PC-3 (cell line): ENCODE measurements around the gene SLC7A10. TPM values are rescaled to one million over a fixed set of nuclear protein-coding genes. Genes with fewer than 3 reads are reported as not detected.

Source experiments
- ATAC-seq: fragments of 200-7000 bp; cut with Tn5 transposase; 2 replicates; pipeline ENCODE4 v1.9.1; 2020; ENCODE audit warnings: mild to moderate bottlenecking, moderate library complexity
- BruUV-seq: library from RNA; stranded (reverse); fragments of 400-500 nt; replicated peaks from 2 replicates; lab custom pipeline; 2021; lab: Mats Ljungman, UMichigan
- CTCF ChIA-PET: fragments of 300-600 bp; sonication (Branson Sonifier 250); formaldehyde crosslinking; loops from one replicate; lab custom pipeline; 2022; ENCODE audit warnings: antibody characterized with exemption; lab: Charles Lee
- POLR2A ChIA-PET: fragments of 300-600 bp; sonication (Branson Sonifier 250); formaldehyde crosslinking; loops from one replicate; lab custom pipeline; 2022; ENCODE audit warnings: antibody characterized with exemption; ENCODE audit not compliant: unreplicated experiment; lab: Charles Lee
- DNase-seq: peaks from one replicate; pipeline ENCODE4 v3.0.0-alpha.2; 2015
- H2AFZ ChIP-seq: fragments of 300-600 bp; sonication (generic); 2 replicates; pipeline ENCODE4 v1.6.0; 2016; ENCODE audit warnings: antibody characterized with exemption, low read length
- H3F3A ChIP-seq: fragments of 300-600 bp; sonication (generic); one replicate; pipeline ENCODE4 v1.6.0; 2017; ENCODE audit warnings: antibody characterized with exemption, low read length, control low read depth, mild to moderate bottlenecking; ENCODE audit not compliant: unreplicated experiment
- H3K27ac ChIP-seq: fragments of 300-600 bp; sonication (generic); 2 replicates; pipeline ENCODE4 v1.5.1; 2016; ENCODE audit warnings: mild to moderate bottlenecking, low read length
- H3K27me3 ChIP-seq: fragments of 300-600 bp; sonication (generic); 2 replicates; pipeline ENCODE4 v1.6.1; 2016; ENCODE audit warnings: low read length, mixed read lengths
- H3K36me3 ChIP-seq: fragments of 300-600 bp; sonication (generic); 2 replicates; pipeline ENCODE4 v1.6.1; 2016; ENCODE audit warnings: low read depth, mixed run types, low read length, mixed read lengths
- H3K4me1 ChIP-seq: fragments of 300-600 bp; sonication (generic); 2 replicates; pipeline ENCODE4 v1.5.1; 2016; ENCODE audit warnings: low read length; ENCODE audit not compliant: insufficient read depth
- H3K4me2 ChIP-seq: fragments of 300-600 bp; sonication (generic); 2 replicates; pipeline ENCODE4 v1.6.0; 2016; ENCODE audit warnings: low read length
- H3K4me3 ChIP-seq: fragments of 300-600 bp; sonication (generic); 2 replicates; pipeline ENCODE4 v1.5.1; 2016; ENCODE audit warnings: mild to moderate bottlenecking, low read length, mixed read lengths
- H3K79me2 ChIP-seq: fragments of 300-600 bp; sonication (generic); 2 replicates; pipeline ENCODE4 v1.6.1; 2017; ENCODE audit warnings: low read length, mixed read lengths
- H3K9ac ChIP-seq: fragments of 300-600 bp; sonication (generic); 2 replicates; pipeline ENCODE4 v1.6.0; 2016; ENCODE audit warnings: mild to moderate bottlenecking, low read length
- H3K9me2 ChIP-seq: fragments of 300-600 bp; sonication (generic); replicated peaks from 2 replicates; pipeline ENCODE4 v1.6.1; 2016; ENCODE audit warnings: mixed run types, low read length, mixed read lengths
- H3K9me3 ChIP-seq: fragments of 300-600 bp; sonication (generic); 2 replicates; pipeline ENCODE4 v1.6.1; 2016; ENCODE audit warnings: low read length, mixed read lengths
- H4K20me1 ChIP-seq: fragments of 300-600 bp; sonication (generic); 2 replicates; pipeline ENCODE4 v1.6.1; 2016; ENCODE audit warnings: low read length, mixed read lengths
- CTCF ChIP-seq: fragments of 300-600 bp; sonication (generic); conservative IDR thresholded peaks from 2 replicates; pipeline ENCODE4 v1.5.1; 2017; ENCODE audit warnings: antibody characterized with exemption, low read depth, mild to moderate bottlenecking, low read length
- EZH2 ChIP-seq: fragments of 300-600 bp; sonication (generic); IDR thresholded peaks from one replicate; pipeline ENCODE4 v1.6.1; 2017; ENCODE audit warnings: antibody characterized with exemption, mild to moderate bottlenecking, low read length; ENCODE audit not compliant: unreplicated experiment
- EZH2phosphoT487 ChIP-seq: fragments of 300-600 bp; sonication (generic); IDR thresholded peaks from 2 replicates; pipeline ENCODE4 v1.6.1; 2018; ENCODE audit warnings: mild to moderate bottlenecking, antibody characterized with exemption, low read length, borderline replicate concordance
- intact Hi-C: fragments of 100-400 bp; cut with micrococcal nuclease; formaldehyde crosslinking; loops from 2 replicates; pipeline ENCODE4 v1.9.0; 2023
- total RNA-seq: library from RNA; depleted of rRNA; stranded (reverse); fragments of >200 nt; gene quantifications from 2 replicates; pipeline ENCODE4 v1.2.3, GENCODE V29; 2014

The SLC7A10 gene
- total RNA-seq, 1 experiment from 2014 or later = not detected

- no peak for DNase-seq
- Histone ChIP-seq H3K79me2 (no peaks in the 10 kb centered on the region), H3K27ac (no peak overlapping the region), H3F3A (no peaks in the 10 kb centered on the region), H3K4me1 (no peaks in the 10 kb centered on the region), H3K27me3 (no peaks in the 10 kb centered on the region), H3K9me3 (no peaks in the 10 kb centered on the region), H4K20me1 (no peaks in the 10 kb centered on the region), H3K9ac (no peak overlapping the region), H3K36me3 (no peaks in the 10 kb centered on the region), H2AFZ (no peak overlapping the region), H3K4me2 (no peak overlapping the region), H3K4me3 (no peak overlapping the region), H3K9me2 (no peaks in the 10 kb centered on the region)
- CTCF ChIA-PET = no interaction called here
- BruUV-seq = no TSS peak
- POLR2A ChIA-PET = no interaction called here
- intact Hi-C loops = no loop called here
- ATAC-seq = no peak
- no peak for TF ChIP-seq CTCF
- TF ChIP-seq EZH2 = no peak
- TF ChIP-seq EZH2phosphoT487 = no peak
Observed at GRCh38 chr19:33233056-33233873, 7.6 kb upstream of the SLC7A10 start.

GRCh38 chr19:33232656-33233055 lies 7.0 kb upstream of the SLC7A10 start:
- Histone ChIP-seq H3K27ac (no peak overlapping the region), H3K4me1 (no peaks in the 10 kb centered on the region), H2AFZ (no peak overlapping the region), H3K9me2 (no peaks in the 10 kb centered on the region), H3F3A (no peaks in the 10 kb centered on the region), H3K36me3 (no peaks in the 10 kb centered on the region), H3K79me2 (no peaks in the 10 kb centered on the region), H3K4me2 (no peak overlapping the region), H3K9ac (no peak overlapping the region), H4K20me1 (no peaks in the 10 kb centered on the region), H3K27me3 (peaks cover 3% of the 10 kb centered on the region; the same call in 1 of the 2 replicates), H3K9me3 (0 out of 2 replicates have a peak, but pooled peaks cover 2% of the 10 kb centered on the region), H3K4me3 (no peak overlapping the region)
- CTCF ChIA-PET = no interaction called here
- ATAC-seq (no peak), DNase-seq (no peak)
- POLR2A ChIA-PET = no interaction called here
- TF ChIP-seq EZH2phosphoT487 = no peak
- TF ChIP-seq CTCF = no peak
- no peak for TF ChIP-seq EZH2
- no TSS peak for BruUV-seq
- intact Hi-C loops = no loop called here

- no peak overlapping the region for H3K9ac ChIP-seq
- CTCF ChIA-PET = no interaction called here
- POLR2A ChIA-PET = no interaction called here
- no peak overlapping the region for H3K27ac ChIP-seq
- no peak overlapping the region for H3K4me3 ChIP-seq
- no peaks in the 10 kb centered on the region for H3K9me2 ChIP-seq
- intact Hi-C loops = no loop called here
- no peaks in the 10 kb centered on the region for H3K79me2 ChIP-seq
- no peak overlapping the region for H3K4me2 ChIP-seq
- BruUV-seq = no TSS peak
- no peaks in the 10 kb centered on the region for H4K20me1 ChIP-seq
- H2AFZ ChIP-seq = no peak overlapping the region
- TF ChIP-seq EZH2phosphoT487 (no peak), CTCF (no peak), EZH2 (no peak)
- no peaks in the 10 kb centered on the region for H3K36me3 ChIP-seq
- DNase-seq (no peak), ATAC-seq (no peak)
- no peaks in the 10 kb centered on the region for H3K4me1 ChIP-seq
- no peaks in the 10 kb centered on the region for H3F3A ChIP-seq
- 0 out of 2 replicates have a peak, but pooled peaks cover 6% of the 10 kb centered on the region for H3K9me3 ChIP-seq
- H3K27me3 ChIP-seq = peaks cover 7% of the 10 kb centered on the region; the same call in 1 of the 2 replicates
Observed at GRCh38 chr19:33231511-33231910, 5.9 kb upstream of the SLC7A10 start.
